Activated CD8-positive, alpha-beta memory T cell treated with anti-CD3 and anti-CD28 coated beads, Interleukin-2, amount 50 U/mL, for 4 hours (primary cell): Measurements from ENCODE around the gene CCDC117.
A peak's percentile ranks its signal among the peaks of the same experiment; 100 is the strongest.
"Not testable (repeated sequence)": the region's sequence is repeated elsewhere in the genome, so short reads cannot be mapped to it uniquely, and the experiment has no call there.

ENCODE experiments used
- DNase-seq: peaks from one replicate; pipeline ENCODE4 v3.0.0-alpha.2; 2020

The CCDC117 gene, protein sequence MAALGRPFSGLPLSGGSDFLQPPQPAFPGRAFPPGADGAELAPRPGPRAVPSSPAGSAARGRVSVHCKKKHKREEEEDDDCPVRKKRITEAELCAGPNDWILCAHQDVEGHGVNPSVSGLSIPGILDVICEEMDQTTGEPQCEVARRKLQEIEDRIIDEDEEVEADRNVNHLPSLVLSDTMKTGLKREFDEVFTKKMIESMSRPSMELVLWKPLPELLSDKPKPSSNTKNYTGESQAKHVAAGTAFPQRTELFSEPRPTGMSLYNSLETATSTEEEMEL

DNA sequence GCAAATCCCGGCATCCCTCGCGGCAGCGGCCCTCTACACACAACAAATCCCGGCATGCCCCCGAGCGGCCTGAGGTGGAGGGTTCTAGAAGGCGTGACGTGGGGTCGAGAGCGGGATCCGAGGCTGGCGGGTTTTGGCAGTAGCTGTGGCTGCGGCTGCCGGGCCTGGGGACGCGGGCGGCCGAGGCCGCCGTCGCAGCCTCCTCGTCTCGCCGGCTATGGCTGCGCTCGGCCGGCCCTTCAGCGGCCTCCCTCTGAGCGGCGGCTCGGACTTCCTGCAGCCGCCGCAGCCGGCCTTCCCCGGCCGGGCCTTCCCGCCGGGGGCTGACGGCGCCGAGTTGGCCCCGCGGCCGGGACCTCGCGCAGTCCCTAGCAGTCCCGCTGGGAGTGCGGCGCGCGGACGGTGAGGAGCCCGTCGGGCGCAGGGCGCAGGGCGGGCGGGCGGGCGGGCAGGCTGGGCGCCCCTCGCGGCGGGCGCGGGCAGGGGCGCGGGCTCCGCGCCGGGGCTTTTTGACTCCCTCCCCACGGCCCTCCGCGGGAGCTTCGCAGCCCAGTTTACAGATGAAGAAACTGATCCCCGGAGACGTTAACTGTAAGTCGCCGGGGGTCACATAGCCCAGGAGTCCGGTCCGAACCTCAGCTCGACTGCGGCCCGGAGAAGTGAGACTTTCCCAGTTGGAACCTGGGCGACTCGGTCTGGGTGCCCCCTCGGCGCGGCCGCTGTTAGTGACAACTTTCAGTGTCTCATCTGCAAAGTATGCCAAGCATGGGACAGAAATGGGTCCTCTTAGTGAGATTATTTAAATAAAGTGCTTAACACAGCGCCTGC lies at the start of gene CCDC117:
Gene CCDC117 (plus strand): TSS at position 63 of the 828 bp plus-strand sequence. CDS start 155 bp downstream, at position 218.
- DNase-seq: peak; percentile 92

DNA sequence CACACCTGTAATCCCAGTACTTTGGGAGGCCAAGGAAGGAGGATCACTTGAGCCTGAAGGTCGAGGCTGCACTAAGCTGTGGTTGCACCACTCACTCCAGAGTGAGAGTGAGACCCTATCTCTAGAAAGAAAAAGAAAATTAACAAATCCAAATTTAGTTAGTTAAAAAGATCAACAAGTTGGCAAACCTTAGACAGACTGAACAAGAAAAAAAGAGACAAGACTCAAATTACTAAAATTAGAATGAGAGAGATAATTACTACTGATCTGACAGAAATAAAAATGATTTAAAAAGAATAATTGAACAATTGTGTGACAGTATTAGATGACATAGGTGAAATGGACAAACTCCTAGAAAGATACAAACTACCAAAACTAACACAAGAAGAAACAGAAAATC lies 44.5 kb upstream of the CCDC117 start:
- DNase-seq: no peak

DNA sequence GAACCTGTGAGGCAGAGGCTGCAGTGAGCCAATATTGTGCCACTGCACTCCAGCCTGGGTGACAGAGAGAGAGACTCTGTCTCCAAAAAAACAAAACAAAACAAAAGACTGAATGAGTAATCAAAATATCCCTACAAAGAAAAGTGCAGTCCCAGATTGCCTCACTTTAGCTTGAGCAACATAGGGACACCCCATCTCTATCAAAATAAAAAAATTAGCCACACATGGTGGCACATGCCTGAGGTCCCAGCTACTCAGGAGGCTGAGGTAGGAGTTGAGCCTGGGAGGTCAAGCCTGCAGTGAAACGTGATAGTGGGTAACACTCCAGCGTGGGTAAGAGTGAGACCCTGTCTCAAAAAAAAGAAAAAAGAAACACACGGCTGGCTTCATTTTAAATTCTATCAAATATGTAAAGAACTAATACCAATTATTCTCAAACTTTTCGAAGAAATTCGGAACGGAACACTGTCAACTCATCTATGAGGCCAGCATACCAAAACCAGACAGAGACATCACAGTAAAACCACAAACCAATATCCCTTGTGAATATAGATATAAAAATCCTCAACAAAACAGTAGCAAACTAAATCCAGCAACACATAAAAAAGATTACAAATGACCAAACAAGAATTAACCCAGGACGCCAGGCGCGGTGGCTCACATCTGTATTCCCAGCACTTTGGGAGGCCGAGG lies 43.7 kb upstream of the CCDC117 start:
- DNase-seq: no peak

DNA sequence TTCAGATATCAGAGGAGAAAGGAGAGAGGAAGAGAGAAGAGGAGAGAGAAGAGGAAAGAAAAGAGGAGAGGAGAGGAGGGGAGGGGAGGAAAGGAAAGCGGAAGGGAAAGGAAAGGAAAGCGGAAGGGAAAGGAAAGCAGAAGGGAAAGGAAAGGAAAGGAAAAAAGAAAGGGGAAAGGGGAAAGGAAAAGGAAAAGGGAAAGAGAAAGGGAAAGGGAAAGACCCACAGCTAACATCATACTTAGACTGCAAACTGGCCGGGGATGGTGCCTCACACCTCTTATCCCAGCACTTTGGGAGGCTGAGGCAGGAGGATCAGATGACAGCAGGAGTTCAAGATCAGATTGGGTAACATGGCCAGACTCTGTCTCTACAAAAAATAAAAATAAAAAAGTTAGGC lies 42.3 kb upstream of the CCDC117 start:
- DNase-seq: no peak

DNA sequence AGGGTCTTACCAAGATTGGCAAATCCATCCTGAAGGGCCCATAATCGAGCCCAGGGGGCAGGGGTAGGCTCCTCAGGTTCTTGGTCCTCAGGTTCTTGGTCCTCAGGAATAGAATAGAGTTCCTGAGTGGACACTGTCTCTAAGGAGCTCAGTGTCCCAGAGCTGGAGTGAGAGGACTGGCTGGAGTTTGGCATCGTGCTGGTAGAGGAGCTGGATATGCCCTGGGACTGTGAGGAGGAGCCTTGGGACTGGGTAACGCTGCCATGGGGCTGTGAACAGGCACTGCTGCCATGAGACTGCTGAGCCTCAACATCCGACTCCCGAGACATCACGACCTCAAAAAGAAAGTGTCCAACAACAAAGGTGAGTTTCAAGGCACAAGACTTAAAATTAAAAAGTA lies 38.1 kb upstream of the CCDC117 start:
- no peak for DNase-seq

DNA sequence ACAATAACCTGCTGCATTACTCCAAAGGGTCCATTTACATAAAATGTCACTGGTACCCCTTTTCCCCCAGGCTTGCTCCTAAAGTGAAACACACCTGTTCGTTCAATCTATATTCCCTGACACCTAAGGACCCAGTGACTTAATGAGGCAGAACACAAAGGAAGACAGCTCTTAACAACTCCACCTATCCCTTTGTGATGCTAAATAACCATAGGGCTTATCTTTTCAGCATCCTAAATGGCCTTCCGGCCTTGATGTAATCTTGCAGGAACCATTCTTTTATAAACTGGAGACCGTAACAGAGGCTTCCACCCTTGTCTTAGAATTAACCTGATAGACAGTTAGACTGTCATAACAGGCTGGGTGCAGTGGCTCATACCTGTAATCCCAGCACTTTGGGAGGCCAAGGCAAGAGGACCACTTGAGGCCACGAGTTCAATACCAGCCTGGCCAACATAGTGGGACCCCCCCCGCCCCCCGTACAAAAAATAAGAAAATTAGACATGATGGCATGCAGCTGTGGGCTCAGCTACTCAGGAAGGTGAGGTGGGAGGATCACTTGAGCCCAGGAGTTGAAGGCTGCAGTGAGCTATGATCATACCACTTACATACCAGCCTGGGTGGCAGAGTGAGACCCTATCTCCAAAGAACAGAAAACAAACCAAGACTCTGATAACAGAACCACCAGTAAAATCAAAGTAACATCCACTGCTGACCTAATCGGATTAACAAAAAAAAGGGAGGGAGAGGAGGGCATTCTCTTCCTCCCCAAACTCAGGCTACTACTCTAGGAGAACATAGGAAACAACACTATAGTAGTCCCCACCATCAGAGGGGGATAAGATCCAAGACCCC lies 36.0 kb upstream of the CCDC117 start:
- DNase-seq: no peak

DNA sequence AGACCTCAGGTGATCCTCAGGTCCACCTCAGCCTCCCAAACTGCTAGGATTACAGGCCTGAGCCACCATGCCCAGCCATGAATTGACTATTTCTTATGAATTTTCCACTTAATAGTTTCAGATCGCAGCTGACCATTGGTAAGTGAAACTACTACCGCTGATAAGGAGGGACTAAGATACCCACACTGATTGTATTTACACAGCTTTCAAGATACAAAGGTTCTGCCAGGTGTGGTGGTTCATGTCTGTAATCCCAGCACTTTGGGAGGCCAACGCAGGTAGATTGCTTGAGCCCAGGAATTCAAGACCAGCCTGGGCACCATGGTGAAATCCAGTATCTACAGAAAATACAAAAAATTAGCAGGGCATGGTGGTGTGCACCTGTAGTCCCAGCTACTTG lies 34.8 kb upstream of the CCDC117 start:
- no peak for DNase-seq

DNA sequence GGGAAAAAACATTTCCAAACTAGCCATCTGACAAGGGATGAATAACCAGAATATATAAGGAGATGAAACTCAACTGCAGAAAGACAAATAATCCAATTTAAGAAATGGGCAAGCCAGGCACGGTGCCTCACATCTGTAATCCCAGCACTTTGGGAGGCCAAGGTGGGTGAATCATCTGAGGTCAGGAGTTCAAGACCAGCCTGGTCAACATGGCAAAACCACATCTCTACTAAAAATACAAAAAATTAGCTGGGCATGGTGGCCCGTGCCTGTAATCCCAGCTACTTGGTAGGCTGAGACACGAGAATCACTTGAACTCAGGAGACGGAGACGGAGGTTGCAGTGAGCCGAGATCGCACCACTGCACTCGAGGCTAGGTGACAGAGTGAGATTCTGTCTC lies 33.6 kb upstream of the CCDC117 start:
- DNase-seq: not testable (repeated sequence)

DNA sequence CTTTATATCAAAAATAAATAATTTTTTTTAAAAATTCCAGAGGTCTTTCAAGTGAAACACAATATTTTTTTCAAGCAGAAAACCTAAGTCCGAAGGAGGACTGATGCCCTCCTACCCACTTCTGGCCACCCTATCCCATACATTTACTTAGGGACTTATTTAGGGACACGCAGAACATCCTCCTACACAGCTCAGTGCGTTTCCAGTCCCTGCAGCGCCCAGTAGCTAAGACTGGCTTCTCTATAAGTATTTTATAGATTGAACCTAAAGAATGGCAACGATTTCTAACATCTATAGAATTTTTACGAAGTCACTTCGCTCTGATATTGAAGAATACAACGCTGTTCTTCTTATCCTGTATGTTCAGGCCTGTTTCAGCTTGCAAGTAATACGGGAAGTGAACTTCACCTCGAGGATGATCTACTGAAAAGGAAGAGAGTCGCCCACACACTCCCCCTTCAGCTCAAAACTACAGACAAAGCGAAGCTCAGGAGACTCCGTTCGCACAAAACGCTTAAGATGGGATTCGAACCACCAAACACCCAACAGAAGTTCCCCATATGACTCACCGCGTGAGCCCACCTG lies 31.2 kb upstream of the CCDC117 start:
- DNase-seq: no peak

DNA sequence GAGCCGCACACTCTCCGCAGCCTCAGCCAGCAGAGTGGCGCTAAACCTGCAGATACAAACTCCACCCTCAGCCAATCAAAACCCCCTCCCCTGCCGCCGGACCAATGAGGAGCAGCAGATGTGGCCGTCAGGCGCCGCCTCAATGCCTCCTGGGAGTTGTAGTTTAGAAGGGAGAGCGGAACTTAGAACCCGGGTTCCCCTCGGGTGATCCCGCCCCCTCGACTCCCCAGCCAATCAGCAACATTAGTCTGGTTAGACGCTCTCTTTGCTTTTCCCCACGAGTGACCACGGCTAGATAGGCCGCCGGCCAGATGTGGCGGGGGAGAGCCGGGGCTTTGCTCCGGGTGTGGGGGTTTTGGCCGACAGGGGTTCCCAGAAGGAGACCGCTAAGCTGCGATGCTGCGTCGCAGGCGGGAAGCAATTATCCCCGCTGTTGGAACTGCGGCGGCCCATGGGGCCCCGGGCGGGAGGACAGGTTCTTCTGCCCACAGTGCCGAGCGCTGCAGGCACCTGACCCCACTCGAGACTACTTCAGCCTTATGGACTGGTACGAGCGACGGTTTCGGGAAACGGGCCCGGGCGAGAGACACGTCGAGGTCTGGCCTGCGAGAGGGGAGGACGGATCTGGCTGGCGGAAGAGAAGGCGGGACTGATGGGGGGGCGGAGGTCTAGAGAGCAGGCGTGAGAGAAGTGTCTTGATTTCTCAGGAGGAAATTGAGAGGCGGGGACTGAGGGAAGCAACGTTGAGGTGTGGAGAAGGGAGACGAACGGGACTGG lies 30.5 kb upstream of the CCDC117 start, which contains the start of the genes CHEK2 and HSCB:
Gene CHEK2 (minus strand): TSS at position 36 of the 777 bp plus-strand sequence. CDS start 7,099 bp downstream, outside the sequence.
Gene HSCB (plus strand): TSS at position 255 of the 777 bp plus-strand sequence. CDS start 57 bp downstream, at position 312.
- peak; percentile 96 for DNase-seq

DNA sequence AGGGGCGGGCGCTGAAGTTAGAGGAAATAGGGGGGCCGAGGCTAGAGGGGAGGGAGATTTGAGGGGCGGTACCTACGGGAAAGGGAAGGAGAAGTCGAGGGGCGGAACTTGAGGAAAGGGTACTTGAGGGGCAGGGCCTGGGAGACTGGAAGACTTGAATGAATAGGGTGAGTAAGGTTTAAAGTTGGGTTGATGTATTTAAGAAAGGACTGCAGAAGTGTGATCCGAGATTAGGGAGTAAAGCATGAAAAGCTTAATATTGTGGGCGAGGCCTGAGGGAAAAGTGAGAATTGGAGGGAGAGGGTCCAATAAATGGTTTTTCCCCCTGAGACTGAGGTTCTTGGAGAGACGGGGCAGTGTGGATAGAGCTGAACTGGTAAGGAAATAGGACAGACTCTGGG lies 29.9 kb upstream of the CCDC117 start:
- no peak for DNase-seq

DNA sequence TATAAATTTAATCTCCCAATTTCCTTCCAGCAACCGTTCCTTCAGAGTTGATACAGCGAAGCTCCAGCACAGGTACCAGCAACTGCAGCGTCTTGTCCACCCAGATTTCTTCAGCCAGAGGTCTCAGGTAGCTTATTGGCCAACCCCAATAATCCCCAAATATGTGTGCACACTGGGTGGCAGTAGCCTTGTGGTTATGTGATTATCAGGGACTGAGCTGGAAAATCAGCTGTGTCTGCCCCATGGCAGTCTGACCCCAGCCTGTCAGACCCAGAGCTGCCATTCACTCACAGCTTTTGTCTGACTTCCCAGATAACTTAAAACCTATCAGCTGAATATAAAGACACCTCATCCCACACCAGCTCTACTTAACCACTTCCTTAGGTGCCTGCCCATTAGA lies 28.6 kb upstream of the CCDC117 start:
- no peak for DNase-seq

DNA sequence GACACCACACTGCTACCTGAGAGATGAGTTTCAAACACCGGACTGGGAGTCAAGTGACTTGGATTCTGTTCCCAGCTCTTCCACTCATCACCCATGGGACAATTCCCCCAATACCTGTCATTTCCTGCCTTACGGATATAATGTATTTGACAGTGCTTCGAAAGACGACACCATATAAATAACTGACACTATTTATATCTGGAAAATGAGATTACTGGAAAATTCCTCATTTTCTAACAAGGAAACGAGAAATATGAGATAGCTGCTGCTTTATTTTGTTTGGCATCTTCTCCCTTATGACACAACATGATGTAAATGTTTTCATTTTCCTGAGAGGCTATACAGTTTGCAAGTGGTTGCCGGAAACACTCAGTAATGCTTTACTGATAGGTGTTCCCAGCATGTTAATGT lies 22.0 kb upstream of the CCDC117 start:
- DNase-seq: no peak

DNA sequence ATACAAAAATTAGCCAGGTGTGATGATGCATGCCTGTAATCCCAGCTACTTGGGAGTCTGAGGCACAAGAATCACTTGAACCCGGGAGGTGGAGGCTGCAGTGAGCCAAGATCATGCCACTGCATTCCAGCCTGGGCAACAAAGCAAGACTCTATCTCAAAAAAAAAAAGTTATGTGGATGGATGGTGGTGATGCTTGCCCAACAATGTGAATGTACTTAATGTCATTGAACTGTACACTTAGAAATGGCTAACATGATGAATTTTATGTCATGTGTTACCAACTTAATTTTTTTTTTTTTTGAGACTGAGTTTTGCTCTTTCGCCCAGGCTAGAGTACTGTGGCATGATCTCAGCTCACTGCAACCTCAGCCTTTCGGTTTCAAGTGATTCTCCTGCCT lies 18.0 kb upstream of the CCDC117 start:
- DNase-seq: not testable (repeated sequence)

DNA sequence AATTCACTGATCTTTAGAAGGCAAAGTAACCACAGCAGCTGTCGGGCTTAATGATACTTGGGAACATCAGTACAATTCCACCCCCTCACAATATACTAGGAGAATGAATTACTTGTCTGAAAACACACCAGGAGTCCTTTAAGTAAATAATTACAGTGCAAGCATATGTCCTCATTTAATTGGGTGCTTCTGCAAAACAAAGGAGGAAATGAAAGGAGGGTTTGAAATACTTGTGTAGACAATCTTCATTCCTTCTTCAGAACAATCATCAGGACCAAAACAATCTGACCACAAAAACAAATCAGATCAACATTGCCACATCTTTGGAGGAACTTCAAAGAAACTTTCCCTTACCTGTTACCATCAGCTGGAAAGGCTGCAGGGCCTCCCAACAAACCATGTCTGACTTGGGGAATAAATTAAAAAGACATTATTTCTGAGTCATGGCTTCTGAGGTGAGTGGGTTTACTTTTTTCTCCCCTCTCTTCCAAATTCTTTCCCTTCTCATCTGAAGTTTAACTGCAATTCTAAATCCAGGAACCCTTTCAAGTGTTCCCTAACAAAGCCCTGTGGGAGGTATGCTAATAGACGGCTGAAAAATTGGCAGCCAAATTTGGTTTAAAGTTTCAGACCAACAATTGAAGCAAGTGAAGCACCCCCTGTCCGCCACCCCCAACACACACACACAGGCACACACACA lies 12.5 kb upstream of the CCDC117 start:
- no peak for DNase-seq

DNA sequence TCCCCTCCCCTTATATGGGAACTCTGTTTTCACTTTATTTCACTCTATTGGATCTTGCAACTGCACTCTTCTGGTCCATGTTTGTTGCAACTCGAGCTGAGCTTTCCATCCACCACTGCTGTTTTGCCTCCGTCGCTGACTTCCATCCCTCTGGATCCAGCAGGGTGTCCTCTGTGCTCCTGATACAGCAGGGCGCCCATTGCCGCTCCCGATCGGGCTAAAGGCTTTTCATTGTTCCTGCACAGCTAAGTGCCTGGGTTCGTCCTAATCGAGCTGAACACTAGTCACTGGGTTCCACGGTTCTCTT lies 11.1 kb upstream of the CCDC117 start:
- no peak for DNase-seq

DNA sequence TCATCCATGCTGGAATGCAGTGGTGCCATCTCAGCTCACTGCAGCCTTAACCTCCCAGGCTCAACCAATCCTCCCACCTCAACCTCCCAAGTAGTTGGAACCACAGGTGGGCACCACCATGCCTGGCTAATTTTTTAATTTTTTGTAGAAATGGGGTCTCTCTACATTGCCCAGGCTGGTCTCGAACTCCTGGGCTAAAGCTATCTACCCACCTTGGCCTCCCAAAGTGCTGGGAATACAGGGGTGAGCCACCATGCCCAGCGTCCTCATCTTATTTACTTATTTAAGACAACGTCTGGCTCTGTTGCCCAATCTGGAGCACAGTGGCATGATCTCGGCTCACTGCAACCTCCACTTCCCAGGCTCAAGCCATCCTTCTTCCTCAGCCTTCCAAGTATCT lies 10.5 kb upstream of the CCDC117 start:
- DNase-seq: not testable (repeated sequence)

DNA sequence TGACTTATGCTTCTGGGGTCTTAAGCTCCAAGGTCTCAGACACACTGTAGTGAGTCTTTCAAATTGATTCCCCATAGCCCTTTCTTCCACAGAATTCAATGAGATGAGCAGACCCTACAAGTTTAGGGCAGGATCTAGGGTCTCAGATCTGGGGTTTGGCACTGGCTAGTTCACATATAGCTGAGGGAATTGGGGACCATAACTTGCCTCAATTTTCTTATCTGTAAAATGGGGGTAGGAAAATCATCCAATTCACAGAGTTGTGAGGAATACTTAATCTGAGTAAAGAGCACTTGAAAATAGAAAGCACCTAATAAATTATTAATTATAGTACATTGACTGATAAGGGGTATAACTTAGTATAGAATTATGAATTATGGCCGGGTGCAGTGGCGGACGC lies 5.9 kb upstream of the CCDC117 start:
- DNase-seq: no peak

DNA sequence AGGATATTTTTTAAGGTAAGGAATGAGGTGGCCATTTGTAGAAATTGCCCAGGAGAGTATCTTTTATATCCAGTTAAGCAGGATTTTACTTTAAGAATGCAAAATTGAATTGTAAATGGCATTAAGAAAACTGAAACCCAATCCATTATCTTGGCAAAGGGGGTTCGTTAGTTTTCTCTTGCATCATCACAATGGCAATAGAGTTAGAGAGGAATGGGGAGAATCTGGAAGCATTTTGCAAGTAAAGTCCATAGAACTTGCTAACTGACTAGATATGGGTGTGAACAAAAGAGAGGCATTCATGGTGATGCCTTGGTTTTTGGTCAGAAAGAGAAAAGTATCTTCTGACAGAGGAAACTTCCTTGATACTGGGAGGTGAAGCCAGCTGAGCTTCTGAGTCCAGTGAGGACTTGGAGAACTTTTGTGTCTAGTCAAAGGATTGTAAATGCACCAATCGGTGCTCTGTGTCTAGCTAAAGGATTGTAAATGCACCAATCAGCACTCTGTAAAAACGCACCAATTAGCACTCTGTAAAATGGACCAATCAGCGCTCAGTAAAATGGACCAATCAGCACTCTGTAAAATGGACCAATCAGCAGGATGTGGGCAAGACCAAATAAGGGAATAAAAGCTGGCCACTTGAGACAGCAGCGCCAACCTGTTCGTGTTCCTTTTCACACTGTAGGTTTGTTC lies 3.6 kb upstream of the CCDC117 start:
- no peak for DNase-seq

DNA sequence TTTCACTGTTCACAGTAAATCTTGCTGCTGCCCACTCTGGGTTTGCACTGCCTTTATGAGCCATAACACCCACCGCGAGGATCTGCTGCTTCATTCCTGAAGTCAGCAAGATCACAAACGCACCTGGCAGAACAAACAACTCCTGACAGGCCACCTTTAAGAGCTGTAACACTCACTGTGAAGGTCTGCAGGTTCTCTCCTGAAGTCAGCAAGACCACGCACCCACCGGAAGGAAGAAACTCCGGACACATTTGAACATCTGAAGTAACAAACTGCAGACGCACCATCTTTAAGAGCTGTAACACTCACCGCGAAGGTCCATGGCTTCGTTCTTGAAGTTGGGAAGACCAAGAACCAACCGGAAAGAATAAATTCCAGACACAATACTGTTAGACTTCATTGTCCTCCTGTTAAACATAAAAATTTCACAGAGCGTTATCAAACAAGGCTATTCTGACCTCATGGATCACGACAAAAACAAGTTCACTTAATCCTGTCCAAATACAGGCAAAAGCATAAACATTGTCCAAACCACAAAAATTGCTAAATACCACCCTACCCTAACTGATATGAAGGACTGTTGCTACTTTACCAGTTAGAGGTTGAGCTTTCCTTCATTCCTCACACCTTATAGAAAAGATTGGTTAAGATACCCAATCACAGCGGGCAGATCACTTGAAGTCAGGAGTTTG lies 3.0 kb upstream of the CCDC117 start:
- DNase-seq: no peak
